Stimulated activated CD4-positive, alpha-beta T cell treated with anti-CD3 and anti-CD28 coated beads, Interleukin-15, amount 100 ng/mL, for 24 hours (primary cell): ENCODE data around the gene NHS.

Experiments used
- DNase-seq: peaks from one replicate; pipeline ENCODE4 v3.0.0-alpha.2; 2020

NHS gene

DNA sequence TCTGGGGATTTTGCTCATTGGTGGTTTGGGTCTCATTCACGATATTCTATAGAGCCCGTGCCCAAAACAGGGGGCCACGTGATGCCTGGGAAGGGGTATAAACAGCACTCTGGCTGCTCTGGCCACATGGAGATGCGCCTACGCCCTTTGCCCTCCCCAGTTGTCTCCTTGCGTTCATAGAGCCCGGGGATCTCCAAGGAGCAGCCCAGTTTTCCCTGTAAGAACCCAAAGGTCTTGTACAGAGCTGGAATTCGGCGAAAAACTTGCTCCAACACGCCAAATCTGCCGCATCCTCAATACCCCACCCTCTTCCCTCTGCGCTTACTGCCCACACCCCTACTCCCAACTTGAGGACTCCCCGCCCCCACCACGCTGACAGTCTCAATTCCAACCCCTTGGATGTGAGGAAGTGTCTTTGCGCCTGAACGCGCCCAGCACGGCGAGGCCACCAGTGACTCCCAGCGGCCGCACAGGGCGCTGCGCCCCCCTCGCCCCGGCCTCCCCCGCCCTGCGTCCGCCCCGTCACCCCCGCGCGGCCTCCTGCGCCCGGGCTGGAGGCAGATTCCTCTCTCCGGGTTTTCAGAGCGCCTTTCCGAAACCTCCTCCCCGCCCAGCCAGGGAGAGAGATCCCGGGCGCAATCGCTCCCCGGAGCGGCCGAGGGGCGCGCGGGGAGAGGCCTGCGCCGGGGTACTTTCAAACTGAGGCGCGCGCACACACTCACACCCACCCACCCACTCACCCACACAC lies at the start of gene NHS:
Gene NHS (plus strand): TSS at position 582 of the 748 bp plus-strand sequence. CDS start 558 bp downstream, outside the sequence.
- peak; percentile 33 for DNase-seq

DNA sequence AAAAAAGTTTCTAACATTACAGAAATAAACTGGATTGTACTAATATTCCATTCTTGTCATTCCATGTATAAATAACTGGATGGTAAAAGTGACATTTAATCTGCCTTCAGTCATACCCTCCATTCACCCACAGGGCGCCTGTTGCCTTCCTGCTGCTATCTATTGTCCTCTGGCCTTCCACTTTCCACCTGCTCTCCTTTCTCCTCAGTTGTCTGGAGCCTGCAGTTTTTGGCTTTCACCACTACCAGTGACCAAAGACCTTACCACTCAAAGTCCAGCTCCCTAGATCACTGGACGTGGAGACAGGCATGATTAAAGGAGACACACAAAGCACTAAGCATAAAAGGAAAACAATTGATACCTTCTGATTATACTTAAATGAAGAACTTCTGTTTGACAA lies 46.2 kb upstream of the NHS start:
- no peak for DNase-seq

GRCh38 chrX:17336377-17336776 lies 38.6 kb upstream of the NHS start:
- no peak for DNase-seq

GRCh38 chrX:17355976-17356375 lies 19.0 kb upstream of the NHS start:
- no peak for DNase-seq

DNA sequence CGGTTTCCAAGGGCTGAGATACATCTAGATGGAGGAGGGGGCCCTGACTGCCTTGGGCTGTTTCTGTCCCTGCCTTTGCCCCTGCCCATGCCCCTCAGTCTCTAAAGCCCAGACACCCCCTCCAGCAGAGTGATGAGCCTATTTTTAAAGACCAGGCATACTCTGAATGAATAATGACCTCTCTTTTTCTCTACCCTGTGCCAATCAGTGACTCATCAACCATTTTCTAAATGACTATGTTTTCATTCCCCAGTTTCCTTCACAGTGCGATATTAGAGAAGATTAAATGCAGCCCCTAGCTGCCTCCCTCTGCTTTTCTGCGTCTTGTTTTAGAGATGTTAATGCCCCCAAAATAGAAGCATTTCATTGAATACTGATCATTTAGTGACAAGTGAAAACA lies 15.5 kb upstream of the NHS start:
- DNase-seq = no peak

- DNase-seq = peak; percentile 27
Measured at GRCh38 chrX:17361620-17362019, 13.4 kb upstream of the NHS start.

GRCh38 chrX:17368002-17368401 lies 7.0 kb upstream of the NHS start:
- DNase-seq = no peak

DNA sequence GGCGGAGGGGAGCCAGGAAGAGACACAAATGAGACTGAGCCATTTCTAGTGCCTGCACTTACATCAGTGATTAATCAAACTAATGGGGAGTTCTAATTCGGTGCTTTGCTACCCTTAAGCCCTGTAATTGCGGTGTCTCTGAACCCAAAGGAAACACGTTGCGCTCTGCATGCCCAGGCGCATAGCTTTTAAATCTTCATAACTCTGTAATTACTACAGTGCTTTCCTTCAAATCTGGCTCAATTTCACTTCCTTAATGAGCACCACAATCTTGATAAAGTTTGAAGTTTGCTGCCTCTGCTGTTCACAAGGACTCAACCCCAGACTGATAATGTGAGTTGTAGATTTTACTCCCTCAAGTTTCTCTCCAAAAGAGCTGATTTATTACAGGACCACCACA lies 5.7 kb upstream of the NHS start:
- no peak for DNase-seq

GRCh38 chrX:17370191-17370590 lies 4.8 kb upstream of the NHS start:
- no peak for DNase-seq

- no peak for DNase-seq
Measured at GRCh38 chrX:17372052-17372451, 2.9 kb upstream of the NHS start.

DNA sequence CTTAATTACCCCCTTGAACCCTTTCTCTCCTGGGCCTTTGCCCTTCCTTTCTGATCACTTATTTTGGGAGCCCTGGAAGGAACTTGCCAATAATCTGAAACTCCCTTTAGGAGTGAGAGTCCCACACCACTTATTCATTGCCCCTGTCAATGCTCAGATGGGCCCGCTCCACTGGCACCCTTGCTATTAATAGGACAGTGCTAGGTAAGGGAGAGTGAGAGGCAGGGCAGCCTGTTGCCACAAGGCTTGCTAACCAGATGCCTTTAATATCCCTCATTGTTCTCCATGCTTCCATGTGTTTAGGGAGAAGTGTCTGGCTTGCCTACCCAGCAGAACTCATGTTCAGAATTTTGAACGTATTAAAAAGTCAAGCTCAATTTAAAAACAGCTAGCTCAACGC lies 1.7 kb upstream of the NHS start:
- no peak for DNase-seq

- DNase-seq = no peak
Measured at GRCh38 chrX:17375367-17375636, 302 bp downstream of the NHS start.

- DNase-seq = peak; percentile 3
Measured at GRCh38 chrX:17375637-17376430, 834 bp downstream of the NHS start.

DNA sequence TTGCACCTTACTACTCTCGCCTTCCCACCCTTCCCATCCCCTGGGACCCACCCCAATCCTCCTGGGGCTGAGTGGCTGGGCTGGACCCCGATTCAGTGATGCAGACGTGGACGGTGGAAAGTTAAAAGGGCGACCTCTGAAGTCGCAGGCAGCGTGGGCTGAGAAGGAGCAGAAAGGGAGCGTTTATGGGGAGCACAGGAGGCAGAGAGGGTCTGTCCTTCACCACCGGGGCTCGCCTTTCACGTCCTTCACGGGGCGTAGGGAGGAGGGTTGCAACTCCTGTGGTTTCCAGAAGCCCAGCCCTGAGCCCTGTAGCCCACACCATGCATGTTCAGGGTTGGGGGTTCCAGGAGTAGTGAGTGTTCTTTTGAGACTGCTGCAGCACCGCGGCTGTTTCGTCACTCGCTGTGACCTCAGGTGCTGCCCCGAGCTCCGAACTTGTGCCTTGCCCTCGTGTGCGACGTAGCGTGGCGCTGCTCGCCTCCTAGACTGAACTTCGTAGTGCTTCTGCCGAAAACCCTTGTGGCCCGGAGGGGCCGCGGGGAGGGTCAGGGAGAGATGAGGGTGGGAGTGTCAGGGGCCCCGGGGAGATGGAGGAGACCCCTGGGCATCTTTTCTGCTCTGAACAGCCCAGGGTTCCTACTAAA lies 1.6 kb downstream of the NHS start:
- DNase-seq = peak; percentile 16

GRCh38 chrX:17377091-17377717 lies 2.2 kb downstream of the NHS start:
- DNase-seq = peak; percentile 61

DNA sequence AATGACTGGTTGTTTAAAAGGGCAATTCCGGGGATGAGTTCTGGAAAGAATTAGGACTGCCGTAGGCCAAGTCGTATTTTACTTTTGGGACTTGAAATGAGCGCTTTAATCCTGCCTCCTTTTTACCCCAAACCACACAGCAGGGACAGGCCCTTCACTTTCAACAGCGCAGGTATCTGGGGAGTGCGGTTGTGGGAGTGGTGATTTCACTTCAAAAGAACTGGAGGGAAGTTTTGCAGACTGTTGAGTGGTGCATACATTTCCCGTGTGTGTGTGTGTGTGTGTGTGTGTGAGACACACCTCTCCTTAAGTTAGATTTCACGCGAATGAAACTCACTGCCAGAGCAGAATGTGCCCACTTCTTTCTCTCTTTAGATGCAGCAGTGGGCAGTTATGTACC lies 2.8 kb downstream of the NHS start:
- peak; percentile 60 for DNase-seq

DNA sequence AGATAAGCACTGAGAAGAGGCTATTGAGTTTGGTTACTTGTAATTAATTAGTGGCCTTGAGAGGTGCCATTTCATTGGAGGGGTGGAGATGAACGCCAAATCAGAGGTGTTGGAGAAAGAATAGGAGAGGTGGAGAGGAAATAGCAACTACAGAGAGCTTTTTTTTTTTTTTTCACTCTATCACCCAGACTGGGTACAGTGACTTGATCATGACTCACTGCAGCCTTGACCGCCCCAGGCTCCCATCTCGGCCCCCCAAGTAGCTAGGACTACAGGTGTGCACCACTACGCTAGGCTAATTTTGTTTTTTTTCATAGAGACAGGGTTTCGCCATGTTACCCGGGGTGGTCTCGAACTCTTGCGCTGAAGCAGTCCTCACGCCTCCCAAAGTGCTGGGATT lies 5.2 kb downstream of the NHS start:
- DNase-seq = no peak

- no peak for DNase-seq
Measured at GRCh38 chrX:17390419-17390850, 15.4 kb downstream of the NHS start.

DNA sequence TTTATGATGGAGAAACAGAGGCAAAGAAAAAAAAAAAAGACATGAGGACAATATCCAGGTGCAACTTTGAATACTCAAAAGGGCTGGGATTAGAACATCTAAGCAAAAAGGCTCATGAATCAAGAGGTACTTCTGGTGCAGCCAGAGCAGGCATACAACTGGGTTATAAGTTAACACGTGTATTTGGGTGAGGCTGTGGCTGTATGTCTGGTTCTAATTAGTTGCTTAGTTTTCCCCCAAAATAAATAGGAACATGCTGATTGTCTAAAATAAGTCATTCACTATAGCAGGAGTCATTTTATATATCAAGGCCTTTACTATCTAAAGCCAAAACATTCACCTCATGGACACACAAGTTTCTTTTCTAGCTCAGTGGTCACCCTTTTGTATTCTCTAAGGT lies 20.2 kb downstream of the NHS start:
- no peak for DNase-seq

GRCh38 chrX:17397074-17397473 lies 22.1 kb downstream of the NHS start:
- no peak for DNase-seq

DNA sequence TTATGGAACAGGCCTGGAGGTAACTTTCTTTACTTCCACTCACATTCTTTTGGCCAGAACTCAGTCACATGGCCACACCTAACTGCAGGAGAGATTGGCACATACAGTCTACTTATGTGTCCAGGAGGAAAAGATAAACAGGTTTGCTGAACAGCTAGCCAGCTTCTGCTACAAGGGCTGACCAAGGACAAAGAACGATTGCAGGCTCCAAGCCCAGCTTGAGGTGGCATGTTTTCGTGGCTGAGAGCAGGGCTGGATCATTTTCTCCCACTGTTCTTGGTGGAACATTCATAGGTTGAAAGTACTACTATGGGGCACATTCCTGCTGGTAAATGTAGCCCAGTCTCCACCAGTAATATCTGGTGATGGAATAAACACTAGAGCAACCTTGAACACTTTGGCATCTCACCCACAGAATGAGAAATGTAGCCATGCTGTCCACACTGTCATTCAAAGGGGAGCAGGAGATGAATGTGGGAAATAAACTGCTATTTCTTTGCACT lies 28.2 kb downstream of the NHS start:
- no peak for DNase-seq

- DNase-seq = no peak
Measured at GRCh38 chrX:17403972-17404371, 29.0 kb downstream of the NHS start.

- DNase-seq = no peak
Measured at GRCh38 chrX:17405225-17405969, 30.4 kb downstream of the NHS start.
